Measurements from ENCODE around the gene ABHD17C.

The ABHD17C gene

GRCh38 chr15:80689716-80690115 lies 5.4 kb upstream of the ABHD17C start:
- no peak for DNase-seq (ENCODE audit: low read depth in 2 of 2)

DNA sequence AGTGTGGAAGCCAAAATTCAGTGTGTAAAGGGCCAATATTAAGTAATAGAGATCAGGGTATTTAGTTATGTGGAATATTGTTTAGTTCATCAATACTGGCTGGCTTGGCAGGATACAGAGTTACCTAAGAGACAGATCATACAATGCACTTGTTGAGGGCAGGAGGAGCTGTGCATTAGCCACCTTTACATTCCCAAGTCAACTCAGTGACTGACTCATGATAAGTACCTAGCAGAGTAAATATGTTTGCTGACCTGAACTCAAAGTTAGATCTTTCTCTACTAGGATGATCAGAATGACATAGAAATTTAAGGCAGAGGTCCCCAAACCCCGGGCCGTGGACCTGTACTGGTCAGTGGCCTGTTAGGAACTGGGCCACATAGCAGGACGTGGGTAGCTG lies 3.5 kb upstream of the ABHD17C start:
- DNase-seq (ENCODE audit: low read depth in 2 of 2) = no peak

DNA sequence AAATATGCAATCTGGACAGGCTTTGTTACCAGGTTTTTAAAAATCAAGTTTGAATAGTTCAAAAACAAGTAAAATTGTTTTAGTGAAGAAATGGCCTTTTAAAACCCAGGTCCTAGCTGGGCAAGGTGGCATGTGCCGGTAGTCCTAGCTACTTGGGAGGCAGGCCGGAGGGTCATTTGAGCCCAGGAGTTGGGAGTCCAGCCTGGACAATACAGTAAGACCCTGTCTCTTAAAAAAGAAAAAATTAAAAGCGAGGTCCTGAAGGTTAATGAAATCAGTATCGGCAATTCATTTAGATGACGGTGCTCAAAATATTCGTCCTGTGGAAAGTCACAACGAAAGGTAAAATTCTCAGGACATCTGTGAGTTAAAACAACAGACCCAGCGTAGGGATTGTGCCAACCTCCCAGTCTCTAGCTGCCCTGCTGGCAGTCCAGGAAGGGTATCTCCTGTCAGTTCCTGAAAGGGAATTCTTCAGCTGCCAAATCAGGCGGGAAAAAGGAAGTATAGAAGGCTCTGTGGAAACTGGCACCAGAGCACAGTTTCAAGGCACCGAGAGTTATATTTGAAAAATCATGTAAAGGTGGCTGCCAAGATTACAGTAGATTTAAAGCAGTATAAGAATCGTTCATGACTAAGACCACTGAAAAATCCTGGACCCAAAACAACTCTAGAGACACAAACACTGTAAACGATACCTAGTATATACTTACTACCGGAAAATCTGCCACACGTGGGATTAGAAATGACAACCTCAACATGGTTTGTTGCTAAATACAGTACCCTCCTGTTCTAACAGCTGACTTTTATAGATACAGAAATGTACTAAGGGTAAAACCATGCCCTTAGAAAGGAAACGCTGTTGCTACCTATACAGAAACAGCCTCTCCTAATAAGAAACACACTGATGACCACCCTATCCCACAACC lies 1.2 kb upstream of the ABHD17C start:
- DNase-seq (ENCODE audit: low read depth in 2 of 2) = no peak

DNA sequence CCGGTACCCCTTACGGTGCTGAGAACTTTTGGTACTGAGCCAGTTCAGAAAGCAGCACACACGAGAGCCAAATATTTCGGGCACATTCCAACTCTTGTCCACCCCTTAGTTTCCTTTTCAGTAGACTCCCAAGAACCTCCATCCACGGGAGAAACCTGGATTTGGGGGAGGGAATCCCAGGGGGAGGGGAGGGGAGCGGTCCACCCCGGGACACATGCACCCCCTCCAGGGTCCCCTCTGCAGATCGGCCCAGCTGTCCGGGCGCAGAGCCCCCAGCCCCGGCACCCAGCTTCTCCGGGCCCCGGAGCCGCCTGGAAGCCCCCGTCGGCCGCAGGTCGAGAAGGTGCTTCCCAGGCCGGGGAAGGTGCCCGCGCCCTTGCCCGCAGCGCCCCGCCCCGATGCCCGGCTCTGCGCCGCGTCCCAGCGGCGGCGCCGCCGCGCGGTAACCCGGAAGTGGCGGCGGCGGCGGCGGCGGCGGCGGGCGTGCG lies 455 bp upstream of the ABHD17C start:
- peak in 1 of 2 donors; percentile 16 for DNase-seq (ENCODE audit: low read depth in 2 of 2)

DNA sequence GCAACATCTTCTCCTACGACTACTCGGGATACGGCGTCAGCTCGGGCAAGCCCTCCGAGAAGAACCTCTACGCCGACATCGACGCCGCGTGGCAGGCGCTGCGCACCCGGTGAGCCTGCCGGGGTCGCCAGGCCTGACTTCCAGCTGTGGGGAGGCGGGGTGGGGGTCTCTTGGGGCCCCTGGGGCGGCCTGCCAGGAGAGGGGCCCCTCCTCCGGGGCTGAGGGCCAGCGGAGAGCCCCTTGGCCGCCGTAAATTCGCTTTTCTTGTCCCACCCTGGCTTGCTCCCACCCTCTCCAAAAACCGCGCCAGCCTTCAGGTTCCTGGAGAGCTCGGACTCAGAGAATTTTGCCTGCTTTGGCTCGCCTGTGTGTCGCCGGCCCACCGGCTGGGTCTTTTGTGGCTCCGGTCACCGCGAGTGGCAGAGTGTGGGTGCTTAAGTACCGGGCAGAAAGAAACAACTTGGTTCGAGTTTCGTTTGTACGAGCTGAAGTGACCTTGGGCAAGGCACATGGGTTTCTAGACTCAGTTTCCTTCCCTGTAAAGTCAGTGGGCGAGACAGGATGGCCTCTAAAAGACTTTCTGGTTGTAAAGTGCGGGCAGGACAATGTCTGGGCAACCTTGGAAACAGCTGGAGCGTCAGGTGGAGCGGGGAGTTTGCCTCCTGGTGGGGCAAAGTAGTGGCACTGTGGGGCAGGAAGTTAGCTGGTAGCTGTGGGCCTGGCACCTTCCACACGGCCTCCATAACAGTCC lies 976 bp downstream of the ABHD17C start:
- no peak for DNase-seq (ENCODE audit: low read depth in 2 of 2)

GRCh38 chr15:80697075-80697685 lies 2.1 kb downstream of the ABHD17C start:
- no peak for DNase-seq (ENCODE audit: low read depth in 2 of 2)

DNA sequence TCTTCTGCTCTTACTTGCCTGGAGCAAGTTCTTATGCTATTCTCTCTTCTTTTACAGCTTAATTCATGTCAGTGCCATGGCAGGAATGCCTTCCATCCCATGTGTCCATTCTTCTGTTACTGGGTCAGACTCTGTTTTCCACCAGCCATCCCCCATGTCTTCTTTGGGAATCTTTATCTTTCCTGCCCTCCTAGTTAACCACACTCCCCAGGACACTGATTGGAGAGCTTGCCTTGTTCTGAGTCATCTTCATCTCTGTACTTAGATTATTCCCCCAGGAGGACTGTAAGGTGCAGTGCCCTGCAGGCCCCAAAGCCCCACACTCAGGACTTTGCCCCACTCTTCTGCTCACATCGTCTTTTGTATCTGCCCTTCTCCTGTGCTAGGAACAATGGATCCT lies 3.6 kb downstream of the ABHD17C start:
- DNase-seq (ENCODE audit: low read depth in 2 of 2) = no peak

- no peak for DNase-seq (ENCODE audit: low read depth in 2 of 2)
Measured at GRCh38 chr15:80699981-80700380, 4.9 kb downstream of the ABHD17C start.

GRCh38 chr15:80701676-80702311 lies 6.7 kb downstream of the ABHD17C start:
- no peak for DNase-seq (ENCODE audit: low read depth in 2 of 2)

DNA sequence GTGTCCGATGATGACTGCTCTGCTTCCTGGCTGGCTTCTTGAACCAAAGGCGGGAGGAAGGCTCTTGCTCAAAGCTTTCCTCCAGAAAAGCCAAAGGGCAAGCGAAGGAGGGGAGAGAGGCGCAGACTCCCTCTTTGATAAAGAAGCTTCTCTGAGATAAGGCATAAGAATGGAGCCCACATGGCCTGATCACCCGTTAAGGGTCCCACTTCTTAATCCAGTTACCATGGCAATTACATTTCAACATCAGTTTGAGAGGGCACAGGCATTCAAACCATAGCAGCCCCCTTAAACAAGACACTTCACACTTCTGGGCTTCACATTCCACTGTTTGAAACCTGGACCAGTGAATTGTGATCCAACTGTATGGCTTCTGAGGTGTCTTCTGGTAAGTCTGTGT lies 8.0 kb downstream of the ABHD17C start:
- no peak for DNase-seq (ENCODE audit: low read depth in 2 of 2)

- no peak for DNase-seq (ENCODE audit: low read depth in 2 of 2)
Measured at GRCh38 chr15:80703965-80704364, 8.9 kb downstream of the ABHD17C start.

DNA sequence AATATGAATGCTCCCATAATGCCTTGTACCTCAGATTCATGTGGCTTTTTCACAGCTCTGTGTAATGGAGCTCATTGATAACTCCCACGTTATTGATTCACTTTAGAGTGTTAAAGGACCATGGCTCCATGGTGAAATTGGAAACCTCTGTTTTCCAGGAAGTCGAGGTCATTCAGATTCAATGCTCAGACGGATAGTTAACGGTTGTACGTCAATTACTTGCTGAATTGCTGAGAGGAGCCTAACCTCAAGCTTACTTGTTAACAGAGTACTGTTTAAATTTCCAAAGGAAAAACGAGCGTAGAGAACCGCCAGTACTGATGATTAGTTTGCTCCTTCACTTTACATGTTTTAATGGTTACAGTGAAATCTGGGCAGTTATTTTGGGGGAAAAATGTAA lies 11.1 kb downstream of the ABHD17C start:
- DNase-seq (ENCODE audit: low read depth in 2 of 2) = no peak

DNA sequence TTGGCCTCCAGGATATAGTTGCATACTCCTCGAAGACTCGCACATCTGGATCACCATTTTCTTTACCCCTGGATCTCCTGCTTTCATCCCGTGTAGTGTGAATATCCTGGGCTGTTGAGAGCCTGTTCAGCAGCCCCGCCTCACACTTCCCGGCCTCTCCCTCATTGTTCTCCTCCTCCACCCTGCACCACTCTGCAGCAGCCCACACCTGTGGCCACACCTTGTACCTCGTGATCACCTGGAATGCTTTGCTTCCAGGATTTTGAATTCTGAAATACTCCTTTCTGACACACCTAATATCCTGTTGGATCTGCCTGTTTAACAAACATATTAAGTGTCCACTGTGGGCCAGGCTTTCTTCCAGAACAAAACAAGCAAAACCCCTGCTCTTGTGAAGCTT lies 14.4 kb downstream of the ABHD17C start:
- no peak for DNase-seq (ENCODE audit: low read depth in 2 of 2)

DNA sequence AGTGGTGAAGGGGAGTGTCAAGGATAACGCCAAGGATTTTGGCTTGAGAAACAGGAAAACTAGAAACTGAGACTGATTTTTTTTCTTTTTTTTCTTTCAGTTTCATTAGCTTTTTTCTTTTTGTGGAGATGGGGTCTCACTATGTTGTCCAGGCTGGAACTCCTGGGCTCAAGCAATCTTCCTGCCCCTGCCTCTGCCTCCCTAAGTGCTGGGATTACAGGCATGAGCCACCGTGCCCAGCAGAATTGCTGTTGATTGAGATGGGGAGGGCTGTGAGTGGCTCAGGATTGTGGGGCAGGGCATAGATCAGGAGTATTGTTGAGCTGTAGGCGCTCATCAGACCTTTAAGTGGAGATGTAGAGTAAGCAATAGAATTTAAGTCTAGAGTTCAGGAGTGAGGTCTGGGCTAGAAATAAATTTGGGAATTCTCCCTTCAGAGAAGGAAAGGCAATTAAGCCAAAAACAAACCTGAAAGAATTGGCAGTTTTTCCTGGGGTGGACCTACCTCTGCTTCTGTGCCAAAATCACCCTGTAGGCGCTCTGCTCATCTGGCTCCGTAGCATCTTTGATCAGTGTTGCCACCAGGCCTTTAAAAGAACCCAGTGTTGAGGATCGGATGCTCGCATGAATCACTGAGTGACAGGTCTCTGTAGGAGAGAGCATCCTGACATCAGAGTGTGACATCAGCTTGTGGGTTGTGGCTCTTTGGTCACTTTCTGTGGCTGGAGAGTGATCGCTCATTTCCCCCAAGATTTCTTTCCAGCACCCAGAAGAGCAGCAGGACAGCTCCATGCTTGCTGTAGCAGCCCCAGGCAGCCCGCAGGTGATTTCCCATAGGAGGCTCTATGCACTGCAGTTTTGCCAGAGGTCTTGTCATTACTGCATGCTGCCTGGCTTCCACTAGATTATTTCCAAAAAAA lies 15.8 kb downstream of the ABHD17C start:
- DNase-seq (ENCODE audit: low read depth in 2 of 2) = no peak

GRCh38 chr15:80711886-80712285 lies 16.8 kb downstream of the ABHD17C start:
- DNase-seq (ENCODE audit: low read depth in 2 of 2) = no peak

GRCh38 chr15:80712956-80713355 lies 17.8 kb downstream of the ABHD17C start:
- DNase-seq (ENCODE audit: low read depth in 2 of 2) = no peak

GRCh38 chr15:80721476-80721875 lies 26.4 kb downstream of the ABHD17C start:
- DNase-seq (ENCODE audit: low read depth in 2 of 2) = no peak

GRCh38 chr15:80722811-80723210 lies 27.7 kb downstream of the ABHD17C start:
- no peak for DNase-seq (ENCODE audit: low read depth in 2 of 2)

GRCh38 chr15:80727196-80727595 lies 32.1 kb downstream of the ABHD17C start:
- no peak for DNase-seq (ENCODE audit: low read depth in 2 of 2)

GRCh38 chr15:80727596-80727995 lies 32.5 kb downstream of the ABHD17C start:
- no peak for DNase-seq (ENCODE audit: low read depth in 2 of 2)

GRCh38 chr15:80730387-80730786 lies 35.3 kb downstream of the ABHD17C start:
- no peak for DNase-seq (ENCODE audit: low read depth in 2 of 2)

Measured in stimulated activated CD8-positive, alpha-beta memory T cell treated with anti-CD3 and anti-CD28 coated beads, Interleukin-7, amount 100 ng/mL, for 4 hours (primary cell).